GM03348 (cell line): ENCODE data around the gene CEL.

Source experiments
- DNase-seq: peaks from one replicate; pipeline ENCODE4 v3.0.0; 2012; ENCODE audit warnings: low spot score

Gene CEL

DNA sequence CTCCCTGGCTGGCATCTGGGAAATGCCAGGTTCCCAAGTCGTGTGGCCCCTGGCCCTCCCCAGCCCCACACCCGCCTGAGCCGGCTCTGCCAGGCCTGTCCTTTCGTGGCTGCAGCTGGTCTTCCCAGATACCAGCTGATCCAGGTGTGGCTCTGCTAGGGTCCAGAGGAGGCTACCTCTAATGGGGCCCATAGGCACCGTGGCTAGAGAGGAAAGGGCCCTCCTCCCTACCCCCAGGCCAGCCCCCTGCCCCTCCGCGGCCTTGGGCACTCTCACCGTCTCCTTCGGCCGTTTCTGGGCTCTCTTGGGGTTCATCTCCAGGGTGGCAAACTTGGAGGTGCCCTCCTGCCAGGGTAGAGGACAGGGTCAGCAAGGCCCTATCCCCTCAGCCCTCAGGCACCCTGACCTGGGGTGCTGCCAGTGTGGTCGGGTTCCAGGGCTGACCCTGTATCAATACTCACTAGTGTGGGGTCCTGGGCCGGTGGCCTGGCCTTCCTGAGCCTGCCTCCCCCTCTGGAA, 42.3 kb downstream of the CEL start:
- no peak for DNase-seq

DNA sequence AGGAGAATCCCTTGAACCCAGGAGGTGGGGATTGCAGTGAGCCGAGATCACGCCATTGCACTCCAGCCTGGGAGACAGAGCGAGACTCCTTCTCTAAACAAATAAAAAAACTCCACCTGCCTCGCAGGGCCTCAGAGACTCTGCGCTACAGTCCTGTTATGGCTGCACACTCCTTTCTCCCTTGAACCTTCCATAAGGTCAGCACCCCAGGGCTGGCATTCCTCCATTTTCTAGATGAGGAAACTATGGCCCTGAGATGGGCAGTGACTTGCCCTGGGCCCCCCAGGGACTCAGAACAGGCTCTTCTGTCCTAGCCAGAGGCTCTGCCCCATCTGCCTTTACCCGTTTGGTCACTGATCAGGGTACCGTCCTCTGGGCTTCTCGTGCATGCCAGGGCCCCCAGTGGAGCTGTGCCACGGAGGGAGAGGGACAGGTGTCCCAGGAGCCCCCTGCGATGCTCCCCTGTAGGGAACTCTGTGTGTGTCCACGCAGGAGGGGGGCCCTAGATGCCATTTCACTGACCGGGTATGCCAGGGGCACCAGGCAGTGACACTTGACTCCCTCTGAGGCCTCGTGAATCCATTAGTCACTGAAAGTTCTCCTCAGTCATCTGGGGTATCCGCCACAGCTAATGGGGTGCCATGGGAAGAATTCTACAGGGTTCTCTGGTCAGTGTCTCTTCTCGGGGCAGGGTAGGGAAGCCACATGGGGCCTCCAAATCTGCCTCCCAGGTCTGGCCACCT, 43.1 kb downstream of the CEL start:
- DNase-seq: no peak

DNA sequence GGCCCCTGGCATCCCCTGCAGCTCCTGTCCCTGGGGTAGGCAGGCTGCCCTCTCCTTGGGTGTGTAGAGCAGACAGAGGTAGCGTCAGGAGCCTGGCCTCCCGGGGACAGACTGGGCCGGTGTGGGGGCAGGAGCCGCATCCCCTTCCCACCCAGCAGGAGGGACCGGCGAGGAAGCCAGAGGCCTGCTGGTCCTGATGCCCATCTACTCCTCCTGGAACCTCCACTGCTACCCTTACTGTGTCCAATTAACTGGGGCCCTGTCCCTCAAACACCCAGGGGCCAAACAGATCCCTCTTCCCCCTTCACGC, 43.6 kb downstream of the CEL start:
- no peak for DNase-seq

DNA sequence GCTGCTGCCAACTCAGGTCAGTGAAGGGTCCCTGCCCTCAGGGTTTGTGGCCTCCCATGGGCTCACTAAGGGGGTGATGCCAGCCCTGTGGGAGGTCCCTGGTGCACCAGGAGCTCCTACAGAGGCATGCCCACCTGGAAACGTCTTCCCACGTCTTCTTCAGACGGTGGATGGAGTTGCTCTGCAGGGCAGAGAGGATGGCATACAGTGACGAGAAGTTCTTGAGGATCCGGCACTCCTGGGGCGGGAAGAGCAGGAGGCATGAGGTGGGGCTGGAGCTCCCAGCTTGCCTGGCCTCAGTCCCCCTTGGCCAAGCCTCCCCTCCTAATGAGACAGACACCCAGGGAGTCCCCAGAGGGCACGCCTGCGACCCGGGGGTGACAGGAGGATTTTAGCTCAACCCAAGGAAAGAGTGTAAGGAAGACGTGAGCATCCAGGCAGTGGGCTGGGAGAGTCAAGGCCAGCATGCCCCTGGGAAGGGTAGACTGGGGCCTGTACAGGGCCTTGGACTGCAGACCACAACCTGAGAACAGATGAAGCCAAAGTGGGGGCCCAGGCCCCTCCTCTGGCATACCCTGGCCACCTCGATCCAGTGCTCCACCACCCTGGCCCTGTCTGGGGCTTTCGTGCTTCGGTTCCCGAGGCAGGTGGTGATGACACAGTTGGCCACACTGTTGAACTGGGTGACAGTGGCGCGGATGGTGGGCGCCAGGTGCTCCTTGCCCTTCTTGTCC, 44.9 kb downstream of the CEL start:
- DNase-seq: no peak

DNA sequence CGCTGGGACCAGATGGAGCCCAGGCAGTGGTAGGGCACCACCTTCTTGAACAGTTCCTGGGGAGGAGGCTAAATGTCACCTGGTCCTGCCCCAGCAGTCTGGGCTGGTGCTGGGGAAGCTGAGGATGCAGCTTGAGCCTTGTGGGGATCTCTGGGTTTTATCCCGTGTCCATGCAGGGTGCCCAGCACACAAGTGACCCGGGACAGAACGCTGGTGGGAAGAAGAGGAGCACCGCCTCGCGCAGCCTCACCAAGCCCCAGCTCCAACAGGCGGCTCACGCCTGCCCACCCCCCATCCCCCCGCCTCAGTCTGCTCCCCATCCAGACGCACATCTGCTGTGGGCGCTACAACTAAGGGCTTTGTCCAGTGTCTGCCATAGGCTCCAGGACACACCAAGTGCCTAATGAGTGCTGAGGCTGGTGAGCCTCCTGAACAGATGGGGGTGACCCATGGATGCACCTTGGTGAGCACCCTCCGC, 45.5 kb downstream of the CEL start:
- no peak for DNase-seq

DNA sequence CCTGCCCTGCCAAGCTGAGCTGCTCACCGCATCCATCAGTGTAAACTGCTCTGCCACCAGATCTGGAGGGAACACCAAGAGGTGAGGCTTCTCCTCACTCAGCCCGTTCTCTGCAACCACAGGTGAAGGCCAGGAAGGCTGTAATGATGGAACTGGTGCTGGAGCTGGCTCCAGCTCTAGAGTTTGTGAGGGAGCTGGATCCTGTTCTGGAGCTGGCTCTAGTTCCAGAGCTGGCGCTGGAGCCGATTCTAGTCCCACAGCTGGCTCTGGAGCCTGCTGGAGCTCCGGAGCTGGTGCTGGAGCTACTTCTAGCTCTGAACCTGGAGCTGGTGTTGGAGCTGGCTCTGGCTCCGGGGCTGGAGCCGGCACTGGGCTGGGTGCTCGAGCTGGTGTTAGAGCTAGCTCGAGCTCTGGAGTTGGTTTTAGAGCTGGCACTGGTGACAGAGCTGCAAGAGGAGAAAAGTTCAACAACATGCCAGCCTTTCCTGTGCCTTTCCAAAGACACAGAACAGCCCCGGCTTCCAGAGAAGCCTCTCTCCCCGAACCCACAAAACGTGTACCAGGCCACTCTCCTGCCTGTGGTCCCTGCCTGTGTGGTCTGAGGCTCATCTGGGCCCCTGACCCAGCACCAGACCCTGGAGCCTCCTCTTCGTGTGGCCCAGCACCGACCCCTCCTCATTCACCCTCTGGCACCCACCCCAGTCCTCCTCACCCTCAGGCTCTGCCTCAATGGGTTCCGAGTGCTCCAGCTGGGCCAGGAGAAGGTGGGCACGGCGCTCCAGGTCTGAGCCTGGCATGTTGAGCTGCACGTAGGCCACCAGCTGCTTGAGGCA, 46.4 kb downstream of the CEL start:
- no peak for DNase-seq

DNA sequence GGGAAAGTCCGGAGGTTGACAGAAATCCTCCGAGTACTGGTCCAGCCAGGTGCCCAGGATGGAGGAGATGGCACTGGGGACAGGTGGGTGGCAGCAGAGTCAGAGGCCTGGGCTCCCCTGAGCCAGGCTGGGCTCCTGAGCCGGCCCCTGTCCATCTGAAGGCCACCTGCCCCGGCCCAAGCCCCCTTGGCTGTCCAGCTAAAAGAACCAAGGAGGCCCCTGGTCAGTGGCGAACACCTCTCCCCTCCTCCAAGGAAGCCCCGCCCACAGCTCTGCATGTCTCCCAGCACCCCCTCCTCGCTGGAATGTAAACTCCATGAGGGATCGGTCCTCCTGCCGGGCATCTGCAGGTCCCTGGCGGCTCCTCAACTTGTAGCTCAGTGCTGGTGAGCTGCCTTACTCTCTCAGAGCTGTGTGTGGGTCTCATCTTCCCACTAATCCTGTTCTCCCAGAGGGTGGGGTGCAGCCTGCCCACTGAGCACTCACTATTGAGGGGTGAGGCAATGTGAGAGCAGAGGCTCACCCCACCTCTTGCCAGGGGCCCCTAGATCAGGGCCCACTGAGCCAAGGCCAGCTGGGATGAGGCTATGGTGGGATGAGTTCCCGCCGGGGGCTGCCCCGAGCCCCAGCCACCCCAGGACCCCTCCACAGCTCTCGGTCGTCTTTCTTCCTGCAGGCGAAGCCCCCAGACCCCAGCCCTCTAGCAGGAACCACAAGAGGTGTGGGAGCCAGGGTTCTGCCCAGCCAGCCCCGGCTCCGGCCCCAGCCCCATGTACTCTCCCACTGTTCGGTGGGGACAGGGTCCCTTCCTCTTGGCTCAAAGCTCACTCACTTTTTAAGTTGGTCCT, 47.2 kb downstream of the CEL start:
- DNase-seq: no peak

DNA sequence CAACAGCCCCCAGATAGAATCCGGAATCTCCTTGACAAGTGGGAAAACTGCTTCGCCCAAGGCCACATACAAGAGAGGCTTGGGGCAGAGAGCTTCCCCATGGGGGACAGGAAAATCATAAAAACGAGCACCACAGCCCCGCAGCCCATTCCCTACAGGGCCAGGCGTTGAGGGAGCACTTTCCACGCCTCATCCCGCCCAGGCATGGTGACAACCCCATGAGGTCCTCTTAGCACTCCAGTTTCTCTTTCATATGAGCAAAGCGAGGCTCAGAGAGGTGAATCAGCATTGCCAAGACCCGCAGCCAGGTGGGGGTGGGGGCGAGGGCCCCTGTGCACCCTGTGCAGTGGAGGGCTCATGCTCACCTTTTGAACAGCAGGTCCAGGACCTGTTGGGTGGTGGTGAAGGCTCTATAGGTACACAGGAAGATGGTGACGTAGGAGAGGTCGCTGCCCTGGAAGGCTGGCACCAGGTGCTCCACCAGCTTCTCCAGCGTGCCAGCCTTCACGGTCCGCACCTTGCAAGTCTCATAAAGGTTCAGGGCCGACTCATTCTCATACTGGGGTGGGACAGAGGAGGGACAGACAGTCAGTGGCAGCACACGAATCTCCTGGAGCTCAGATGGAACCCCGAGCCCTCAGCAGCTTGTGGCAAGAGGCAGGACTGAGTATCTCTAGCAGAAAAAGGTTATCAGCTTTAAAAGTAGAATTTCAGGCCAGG, 48.3 kb downstream of the CEL start:
- DNase-seq: no peak

DNA sequence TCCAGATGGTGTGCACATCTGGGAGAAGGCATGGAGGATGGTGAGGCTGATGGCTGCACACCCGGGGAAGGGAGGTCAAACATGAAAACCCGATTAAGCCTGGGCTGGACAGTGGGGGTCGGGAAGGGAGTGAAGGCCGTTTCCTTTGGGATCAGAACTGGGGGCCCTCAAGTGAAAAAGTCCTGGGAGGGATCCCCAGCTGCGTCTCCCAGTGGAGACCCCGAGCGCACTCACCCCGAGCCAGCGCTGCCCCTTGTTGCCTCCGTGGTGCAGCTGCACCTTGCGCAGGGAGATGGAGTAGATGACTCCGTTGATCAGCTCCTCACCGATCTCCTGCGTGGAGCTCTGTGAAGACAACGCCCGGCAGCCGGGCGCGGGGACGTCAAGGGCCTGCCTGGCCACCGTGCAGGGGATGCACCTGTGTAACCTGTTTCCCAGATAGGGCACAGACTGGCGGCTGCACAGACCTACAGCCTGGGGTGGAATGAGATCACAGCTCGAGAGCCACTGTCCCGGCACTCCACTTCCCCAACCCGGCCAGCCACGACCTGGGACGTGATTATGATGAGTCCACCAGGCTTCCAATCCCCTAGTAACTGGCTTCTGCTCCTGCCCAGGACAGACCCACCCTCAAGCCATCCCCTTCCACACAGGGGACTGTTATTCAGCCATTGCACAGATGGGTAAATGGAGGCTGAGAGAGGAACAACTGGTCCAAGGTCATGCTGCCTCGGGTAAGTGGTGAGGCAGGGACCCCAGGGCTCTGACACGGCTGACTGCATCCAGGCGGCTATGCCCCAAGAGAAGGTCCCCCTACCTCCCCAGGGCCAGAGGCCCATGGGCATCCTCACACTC, 50.3 kb downstream of the CEL start:
- no peak for DNase-seq

DNA sequence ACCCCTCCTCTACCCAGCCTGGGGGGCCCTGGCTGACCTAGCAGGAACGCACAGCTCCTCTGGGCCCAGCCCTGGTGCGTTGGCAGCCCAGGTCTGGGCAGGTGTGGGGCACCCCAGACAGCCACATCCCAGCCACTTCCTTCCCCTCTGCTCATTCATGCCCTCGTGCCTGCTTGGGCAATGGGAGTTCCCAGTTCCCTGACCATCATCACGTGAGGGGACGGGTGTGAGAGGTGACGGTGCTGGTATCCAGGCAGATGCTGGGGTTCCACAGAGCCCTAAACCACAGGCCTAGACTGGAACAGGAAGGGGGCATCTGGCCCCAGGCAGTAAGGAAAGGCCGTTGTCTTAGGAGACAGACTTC, 50.9 kb downstream of the CEL start:
- DNase-seq: no peak

DNA sequence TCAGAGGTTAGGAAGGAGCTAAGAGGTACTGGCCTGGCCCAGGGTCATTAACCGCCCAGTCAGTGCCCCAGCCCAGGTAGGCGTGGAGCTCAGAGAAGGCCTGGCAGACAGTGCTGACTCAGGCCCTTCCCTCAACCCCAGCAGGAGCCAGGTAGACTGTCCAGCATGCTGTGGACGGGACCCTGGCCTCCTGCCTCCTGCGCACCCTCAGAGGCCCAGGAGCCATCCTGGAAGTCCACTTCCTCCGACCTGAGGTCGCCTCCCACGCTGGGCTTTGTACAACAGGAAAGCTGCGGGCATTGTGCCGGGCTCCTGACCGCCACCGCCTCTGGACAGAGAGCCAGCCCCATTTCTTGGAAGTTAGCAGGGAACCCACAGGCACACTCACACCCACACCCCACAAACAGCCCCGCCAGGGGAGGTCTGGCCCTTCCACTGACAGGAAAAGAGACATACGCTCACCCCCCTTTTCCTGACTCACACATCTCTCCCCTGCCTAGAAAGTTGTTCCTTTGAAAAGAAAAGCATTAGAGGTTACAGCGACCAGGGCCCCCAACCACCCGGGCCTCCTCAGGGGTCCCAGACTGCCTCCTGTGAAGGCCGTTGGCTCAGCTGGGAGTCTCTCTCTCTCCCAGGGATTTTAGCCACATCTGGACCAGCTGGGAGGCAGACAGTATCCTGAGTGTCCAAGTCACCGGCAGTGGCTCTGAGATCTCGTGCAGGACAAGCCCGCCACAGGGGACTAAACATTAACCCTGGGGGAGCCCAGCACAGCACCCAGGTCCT, 51.6 kb downstream of the CEL start:
- DNase-seq: peak; percentile 69

DNA sequence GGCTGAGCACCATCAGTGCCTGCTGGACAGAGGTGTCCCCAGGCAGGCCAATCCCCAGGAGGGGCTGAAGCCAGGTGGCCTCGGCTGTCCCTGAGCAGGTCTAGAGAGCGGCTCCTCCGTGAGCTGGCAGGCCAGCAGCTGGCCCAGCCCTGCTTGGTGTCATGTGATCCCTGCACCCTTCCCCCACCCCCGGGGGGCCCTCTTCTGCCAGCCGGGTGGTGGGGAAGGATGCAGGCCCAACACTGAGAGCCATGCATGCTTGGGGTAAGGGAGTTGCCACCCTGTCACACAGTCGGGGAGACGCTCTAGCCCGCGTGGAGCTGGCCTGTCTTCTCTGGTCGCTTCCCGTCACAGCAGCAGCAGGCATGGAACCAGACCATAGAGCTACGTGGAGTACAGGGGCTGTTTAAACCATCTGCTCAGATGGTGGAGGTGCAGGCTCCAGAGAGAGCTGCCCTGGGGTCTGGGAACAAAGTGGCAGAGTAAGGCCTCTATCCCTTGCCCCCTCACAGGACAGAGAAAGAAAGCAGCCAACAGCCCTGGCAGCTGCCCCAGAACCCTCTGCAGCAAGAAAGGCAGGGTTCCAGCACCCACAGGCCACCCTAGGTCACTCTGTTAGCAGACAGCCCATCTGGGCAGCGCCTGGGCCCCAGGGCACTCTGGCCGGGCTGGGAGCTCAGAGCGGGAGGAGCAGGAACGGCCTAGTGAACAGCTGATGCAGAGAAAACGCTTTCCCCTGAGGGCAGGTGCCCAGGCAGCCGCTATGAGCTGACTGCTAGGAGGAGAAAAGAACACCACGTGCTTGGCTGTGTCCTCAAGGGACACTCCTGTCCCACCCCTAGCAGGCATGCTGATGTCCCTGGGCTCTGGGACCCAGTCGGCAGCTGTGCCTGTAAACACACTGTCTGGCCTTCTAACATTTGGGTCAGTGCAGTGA, 52.4 kb downstream of the CEL start:
- DNase-seq: peak; percentile 56

DNA sequence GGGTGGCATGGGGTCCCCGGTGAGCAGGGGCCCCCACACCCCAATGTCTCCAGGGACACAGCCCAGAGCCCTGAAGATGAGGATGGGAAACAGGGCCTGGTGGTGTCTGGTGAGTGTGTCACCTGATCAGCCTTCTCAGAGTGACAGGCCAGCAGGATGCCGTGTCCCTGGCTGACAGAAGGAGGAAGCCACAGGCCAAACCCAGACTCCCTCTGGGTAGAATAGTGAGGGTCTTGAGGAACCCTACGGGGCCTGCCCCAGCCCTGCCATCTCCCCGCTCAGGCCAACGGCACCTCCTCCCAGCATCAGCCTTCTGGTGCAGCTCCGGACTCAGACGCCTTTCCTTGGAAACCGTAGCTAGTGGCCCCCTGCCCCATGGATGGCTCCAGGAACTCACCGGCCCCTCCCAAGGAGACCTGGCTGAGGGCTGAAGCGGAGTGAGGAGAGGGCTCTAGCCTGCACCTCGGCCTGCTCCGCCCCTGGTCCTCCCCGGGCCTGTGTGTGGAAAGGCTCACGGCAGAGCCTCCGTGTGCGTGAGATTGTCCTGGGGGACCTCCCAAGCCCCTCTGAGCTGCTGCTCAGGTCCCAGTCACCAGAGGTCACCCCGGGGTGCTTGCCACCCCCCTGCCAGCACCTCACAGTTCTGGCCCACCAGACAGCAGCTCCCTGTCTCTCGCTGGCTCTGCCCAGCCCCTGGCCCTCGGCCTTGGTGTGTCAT, 53.3 kb downstream of the CEL start:
- no peak for DNase-seq

DNA sequence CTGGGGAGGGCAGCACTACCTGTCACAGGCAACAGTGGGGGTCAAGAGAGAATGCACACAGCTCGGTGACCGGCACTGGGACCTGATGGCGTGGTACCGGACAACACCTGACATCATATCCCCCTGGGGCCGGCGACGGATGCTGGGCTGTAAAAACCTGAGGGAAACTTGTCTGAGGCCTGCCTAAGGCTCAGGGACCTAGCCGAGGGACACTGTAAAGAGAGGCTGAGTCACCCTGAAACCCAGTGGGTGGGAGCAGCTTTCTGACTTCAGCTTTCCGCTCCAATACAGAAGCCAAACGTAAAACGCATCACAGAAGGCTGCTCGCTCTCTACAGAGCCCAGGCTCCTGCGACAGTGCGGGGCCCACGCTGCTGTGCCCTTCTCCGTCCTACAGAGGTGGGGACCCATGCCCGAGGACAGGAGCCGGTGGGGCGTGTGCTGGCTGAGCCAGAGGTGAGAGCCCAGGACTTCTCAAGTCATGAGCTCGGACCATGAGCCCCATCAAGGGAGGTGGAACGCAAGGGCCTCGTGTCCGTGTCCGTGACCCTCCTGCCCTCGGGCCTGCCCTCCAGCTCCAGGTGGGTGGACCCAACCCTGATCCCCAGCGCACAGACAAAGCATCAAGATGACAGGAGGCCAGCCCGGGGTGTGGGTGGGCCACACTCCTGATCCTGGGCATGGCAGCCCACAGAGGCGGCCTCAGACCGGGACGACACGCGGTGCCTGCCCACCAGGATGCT, 54.0 kb downstream of the CEL start:
- DNase-seq: no peak

DNA sequence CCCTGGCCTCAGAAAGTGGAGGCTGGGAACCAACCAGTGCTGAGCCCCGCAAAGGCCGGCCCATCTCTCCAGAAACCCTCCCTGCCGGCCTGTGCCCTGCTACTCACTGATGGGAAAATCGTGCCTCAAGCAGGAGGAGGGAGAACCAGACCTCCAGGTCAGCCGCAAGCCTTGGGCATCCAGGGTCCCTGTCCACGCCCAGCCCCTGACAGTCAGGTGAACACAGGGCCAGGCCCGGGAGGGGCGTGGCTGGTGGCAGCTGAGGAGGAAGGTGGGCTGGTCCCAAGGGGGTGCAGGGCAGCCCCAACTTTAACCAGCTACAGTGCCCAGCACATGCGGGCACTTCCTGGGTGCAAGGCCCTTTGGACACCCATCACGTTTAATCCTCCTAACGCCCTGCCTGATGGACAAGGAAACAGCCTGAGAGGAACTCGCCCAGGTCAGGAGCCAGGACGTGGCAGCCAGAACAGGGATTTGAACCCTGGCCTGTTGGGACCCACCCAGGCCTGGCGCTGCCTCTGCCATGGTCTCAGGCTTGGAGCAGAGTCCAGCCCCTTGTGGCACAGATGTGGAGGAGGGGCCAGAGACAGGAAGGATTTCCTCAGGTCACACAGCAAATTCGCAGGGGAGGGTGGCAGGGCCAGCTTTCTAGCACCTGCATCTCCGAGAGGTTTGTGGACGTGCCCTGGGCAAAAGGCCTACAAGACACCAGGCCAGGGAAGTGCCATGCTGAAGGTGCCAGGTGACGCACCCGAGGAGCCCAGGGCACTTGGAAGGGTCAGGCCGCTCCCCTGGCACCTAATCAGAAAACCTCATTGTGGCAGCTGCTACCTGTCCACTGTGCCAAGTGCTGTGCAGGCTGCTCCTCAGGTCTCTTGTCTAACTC, 54.8 kb downstream of the CEL start:
- no peak for DNase-seq
